HepG2 (cell line): ENCODE data around the gene HSDL2. TPM values are rescaled to one million over a fixed set of nuclear protein-coding genes. Genes with fewer than 3 reads are reported as not detected.
A peak's percentile ranks its signal among the peaks of the same experiment; 100 is the strongest.

Experiments
- AHDC1 ChIP-seq: sonication (generic); formaldehyde crosslinking; IDR thresholded peaks from 2 replicates; pipeline ENCODE4 v1.5.1; 2020; ENCODE audit warnings: mild to moderate bottlenecking, missing genetic modification reagents, borderline replicate concordance
- BCLAF1 ChIP-seq: fragments of 450-650 bp; IDR thresholded peaks from 2 replicates; pipeline ENCODE4 v1.6.1; 2017; ENCODE audit warnings: mild to moderate bottlenecking
- DMTF1 ChIP-seq: sonication (generic); formaldehyde crosslinking; IDR thresholded peaks from 2 replicates; pipeline ENCODE4 v1.4.0; 2020; ENCODE audit warnings: mild to moderate bottlenecking, missing genetic modification reagents
- ETV6 ChIP-seq: sonication (generic); formaldehyde crosslinking; conservative IDR thresholded peaks from 2 replicates; pipeline ENCODE4 v1.4.0; 2020; ENCODE audit warnings: missing genetic modification reagents
- FOSL2 ChIP-seq: sonication (generic); formaldehyde crosslinking; IDR thresholded peaks from 2 replicates; pipeline ENCODE4 v1.4.0; 2020; ENCODE audit warnings: missing genetic modification reagents
- FOXA1 ChIP-seq, 2 experiments: fragments of 450-650 bp in 1 of 2; sonication (generic) in 1 of 2; formaldehyde crosslinking in 1 of 2; IDR thresholded peaks; 2 replicates each; pipeline versions ENCODE4 v1.4.0 to v1.6.1; 2016 to 2020; ENCODE audit warnings: missing genetic modification reagents in 1 of 2
- KMT2B ChIP-seq: IDR thresholded peaks from 2 replicates; pipeline ENCODE4 v1.6.1; 2016; ENCODE audit warnings: missing genetic modification reagents, missing compliant biosample characterization
- MTF2 ChIP-seq: sonication (generic); formaldehyde crosslinking; IDR thresholded peaks from 2 replicates; pipeline ENCODE4 v1.5.0; 2020; ENCODE audit warnings: missing genetic modification reagents, borderline replicate concordance
- ZNF337 ChIP-seq: sonication (generic); formaldehyde crosslinking; IDR thresholded peaks from 2 replicates; pipeline ENCODE4 v1.5.1; 2020; ENCODE audit warnings: missing genetic modification reagents, low read depth, mild to moderate bottlenecking, borderline replicate concordance
- ZNF609 ChIP-seq: sonication (generic); formaldehyde crosslinking; IDR thresholded peaks from 2 replicates; pipeline ENCODE4 v1.4.0; 2020; ENCODE audit warnings: mild to moderate bottlenecking, missing genetic modification reagents, borderline replicate concordance
- ZNF780A ChIP-seq: sonication (generic); formaldehyde crosslinking; IDR thresholded peaks from 2 replicates; pipeline ENCODE4 v1.8.0; 2022; ENCODE audit warnings: mild to moderate bottlenecking, missing genetic modification reagents, moderate library complexity
- polyA plus RNA-seq, 8 experiments: library from polyadenylated mRNA; depleted of rRNA in 3 of 8; stranded (reverse) in 7 of 8; unstranded in 1 of 8; fragments of >200 nt; fragmentation: Illumina TruSeq in 4 of 8; extraction: Trizol in 4 of 8; gene quantifications; 2 replicates each; pipeline versions ENCODE4 v1.2.1 to v1.2.3, GENCODE V29; 2011 to 2016; ENCODE audit warnings: low read depth in 4 of 8, missing spikeins in 1 of 8, mixed read lengths in 1 of 8; ENCODE audit not compliant: insufficient read depth in 1 of 8
- total RNA-seq, 5 experiments: library from RNA; depleted of rRNA; stranded (reverse); fragments of >200 nt; fragmentation: Illumina TruSeq; extraction: Trizol; gene quantifications; 2 replicates each; pipeline ENCODE4 v1.2.3, GENCODE V29; 2016; ENCODE audit warnings: low read depth in 1 of 5

HSDL2 gene
- total and polyA plus RNA-seq, 2 of the 13 experiments (the other 11 are each of a cell fraction or from before 2014, with no cell fraction given) = 55.3 to 80.2 TPM

- TF ChIP-seq ZNF609 = peak; percentile 70
- TF ChIP-seq AHDC1 (CRISPR knock-in tag) = peak; percentile 17; the same call in 1 of the 2 replicates
- no peak for TF ChIP-seq MTF2 (CRISPR knock-in tag)
- no peak for TF ChIP-seq BCLAF1
- no peak for TF ChIP-seq KMT2B
- TF ChIP-seq ETV6 (CRISPR knock-in tag) = no peak
- no peak for TF ChIP-seq DMTF1 (CRISPR knock-in tag)
- peak; percentile 23; the same call in 1 of the 2 replicates for TF ChIP-seq FOSL2 (CRISPR knock-in tag)
- TF ChIP-seq ZNF780A (CRISPR knock-in tag) = no peak
- no peak for TF ChIP-seq ZNF337 (CRISPR knock-in tag)
- peak; percentile 50; the same call in 1 of the 2 replicates for TF ChIP-seq FOXA1 (IDR thresholded peaks at IDR 0.05)
- TF ChIP-seq FOXA1 (CRISPR knock-in tag; IDR thresholded peaks at IDR 0.05) = peak; percentile 75
Observed at GRCh38 chr9:112505607-112506006, 125.7 kb downstream of the HSDL2 start (continued).
